NCI-H2081 treated with DMSO at 0.1 percent for 48 hours (cell line): ENCODE results near the gene APBA1.
A peak's percentile ranks its signal among the peaks of the same experiment; 100 is the strongest.
"Not testable (repeated sequence)": the region's sequence is repeated elsewhere in the genome, so short reads cannot be mapped to it uniquely, and the experiment has no call there.

Source experiments
- DNase-seq: peaks from one replicate; lab custom pipeline; 2025; lab: John Stamatoyannopoulos, UW

The APBA1 gene

DNA sequence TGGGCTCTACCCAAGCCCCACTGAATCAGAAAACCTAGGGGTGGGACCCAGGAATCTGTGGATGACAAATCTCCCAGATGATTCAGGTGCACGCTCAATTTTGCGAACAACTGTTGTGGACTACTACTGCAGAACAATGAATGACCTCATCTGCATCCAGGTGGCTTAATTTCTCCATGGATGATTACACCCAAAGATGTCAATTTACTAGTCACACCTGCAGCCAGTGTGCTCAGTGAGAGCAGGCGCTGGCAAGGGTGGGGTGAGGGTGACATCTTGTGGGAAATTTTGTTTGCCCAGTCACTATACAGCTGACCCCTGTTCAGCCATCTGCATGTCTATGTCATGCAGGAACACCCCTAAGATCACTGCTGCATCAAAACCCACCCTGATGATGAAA, 229.0 kb downstream of the APBA1 start:
- peak; percentile 81 for DNase-seq

DNA sequence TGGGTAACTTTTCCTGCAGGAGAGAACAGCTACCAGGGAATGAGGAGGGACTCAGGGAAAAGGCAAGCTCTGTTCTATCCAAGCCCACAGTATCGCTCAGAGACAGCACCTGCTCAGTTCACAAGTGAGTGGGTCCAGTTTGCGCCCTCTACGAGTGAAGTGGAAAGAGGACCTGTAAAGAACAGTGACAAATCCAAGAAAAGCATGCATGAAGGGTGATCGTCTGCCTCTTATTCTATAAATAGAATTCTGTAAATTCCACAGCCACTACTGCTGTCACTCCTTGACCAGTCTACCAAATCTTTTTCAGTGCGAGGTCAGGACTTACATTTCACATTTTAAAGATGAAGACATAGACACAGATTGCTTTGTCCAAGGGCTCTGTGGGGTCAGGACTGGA, 229.7 kb downstream of the APBA1 start:
- no peak for DNase-seq

DNA sequence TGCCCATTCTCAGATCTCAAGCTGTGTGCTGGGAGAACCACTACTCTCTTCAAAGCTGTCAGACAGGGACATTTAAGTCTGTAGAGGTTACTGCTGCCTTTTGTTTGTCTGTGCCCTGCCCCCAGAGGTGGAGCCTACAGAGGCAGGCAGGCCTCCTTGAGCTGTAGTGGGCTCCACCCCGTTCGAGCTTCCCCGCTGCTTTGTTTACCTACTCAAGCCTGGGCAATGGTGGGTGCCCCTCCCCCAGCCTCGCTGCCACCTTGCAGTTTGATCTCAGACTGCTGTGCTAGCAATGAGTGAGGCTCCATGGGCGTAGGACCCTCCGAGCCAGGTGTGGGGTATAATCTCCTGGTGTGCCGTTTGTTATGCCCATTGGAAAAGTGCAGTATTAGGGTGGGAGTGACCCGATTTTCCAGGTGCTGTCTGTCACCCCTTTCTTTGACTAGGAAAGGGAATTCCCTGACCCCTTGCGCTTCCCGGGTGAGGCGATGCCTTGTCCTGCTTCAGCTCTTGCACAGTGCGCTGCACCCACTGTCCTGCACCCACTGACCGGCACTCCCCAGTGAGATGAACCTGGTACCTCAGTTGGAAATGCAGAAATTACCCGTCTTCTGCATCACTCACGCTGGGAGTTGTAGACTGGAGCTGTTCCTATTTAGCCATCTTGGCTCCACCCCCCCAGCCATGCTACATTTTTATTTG, 231.8 kb downstream of the APBA1 start:
- DNase-seq: not testable (repeated sequence)

DNA sequence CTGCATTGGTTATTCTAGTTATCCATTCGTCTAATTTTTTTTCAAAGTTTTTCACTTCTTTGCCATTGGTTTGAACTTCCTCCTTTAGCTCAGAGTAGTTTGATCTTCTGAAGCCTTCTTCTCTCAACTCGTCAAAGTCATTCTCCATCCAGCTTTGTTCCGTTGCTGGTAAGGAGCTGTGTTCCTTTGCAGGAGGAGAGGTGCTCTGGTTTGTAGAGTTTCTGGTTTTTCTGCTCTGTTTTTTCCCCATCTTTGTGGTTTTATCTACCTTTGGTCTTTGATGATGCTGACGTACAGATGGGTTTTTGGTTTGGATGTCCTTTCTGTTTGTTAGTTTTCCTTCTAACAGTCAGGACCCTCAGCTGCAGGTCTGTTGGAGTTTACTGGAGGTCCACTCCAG, 232.5 kb downstream of the APBA1 start:
- DNase-seq: not testable (repeated sequence)

DNA sequence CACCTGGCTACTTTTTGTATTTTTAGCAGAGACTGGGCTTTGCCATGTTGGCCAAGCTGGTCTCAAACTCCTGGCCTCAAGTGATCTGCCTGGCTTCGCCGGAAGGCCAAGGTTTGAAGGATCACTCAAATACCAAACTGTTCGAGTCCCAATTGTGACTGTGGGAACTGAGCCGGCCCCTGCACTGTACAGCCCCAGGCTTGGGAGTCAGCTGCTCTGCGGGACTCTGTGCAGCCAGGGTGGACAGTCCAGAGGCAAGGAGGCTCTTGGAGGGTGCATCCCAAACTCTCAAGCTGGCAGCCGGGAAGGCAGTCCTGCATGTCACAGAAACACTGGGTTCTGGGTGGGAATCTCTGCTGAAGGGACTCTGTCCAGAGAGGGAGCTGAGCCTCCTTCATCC, 238.2 kb downstream of the APBA1 start:
- no peak for DNase-seq

DNA sequence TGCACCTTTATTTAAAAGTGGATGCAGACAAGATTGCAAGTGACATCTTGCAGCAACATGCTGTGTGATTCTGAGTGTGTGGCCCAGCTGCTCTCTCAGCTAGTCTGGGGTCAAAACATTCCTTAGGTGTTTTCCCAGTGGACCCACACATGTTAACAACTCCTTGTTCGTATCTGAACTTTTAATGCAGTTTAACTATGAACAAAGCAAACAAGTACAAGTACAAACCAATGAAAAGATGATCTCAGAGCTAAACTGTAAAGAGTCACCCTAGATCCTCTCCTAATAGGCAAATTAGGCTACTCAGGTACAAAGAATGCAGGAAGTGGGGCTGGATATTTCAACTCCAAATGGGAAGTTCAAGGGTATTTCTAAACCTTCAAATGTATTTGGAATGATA, 238.8 kb downstream of the APBA1 start:
- no peak for DNase-seq

DNA sequence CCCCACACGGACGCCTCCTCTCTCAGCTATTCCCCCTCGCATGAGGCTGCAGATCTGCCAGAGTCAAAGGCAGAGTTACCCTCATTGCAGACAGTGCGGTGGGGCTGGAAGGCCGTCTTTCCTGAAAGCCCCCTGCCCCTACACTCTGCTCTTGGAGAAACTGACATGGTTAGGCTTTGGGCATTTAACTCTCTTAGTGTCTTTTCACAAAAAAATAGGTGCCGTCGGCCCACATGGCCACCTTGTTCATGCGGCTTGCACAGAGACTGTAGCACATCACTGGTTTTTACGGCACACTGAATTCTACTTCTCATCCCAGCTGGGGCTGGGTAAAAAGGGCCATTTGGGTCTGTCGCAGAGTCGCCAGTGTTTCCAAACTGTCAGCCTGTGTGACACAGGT, 239.5 kb downstream of the APBA1 start:
- no peak for DNase-seq

DNA sequence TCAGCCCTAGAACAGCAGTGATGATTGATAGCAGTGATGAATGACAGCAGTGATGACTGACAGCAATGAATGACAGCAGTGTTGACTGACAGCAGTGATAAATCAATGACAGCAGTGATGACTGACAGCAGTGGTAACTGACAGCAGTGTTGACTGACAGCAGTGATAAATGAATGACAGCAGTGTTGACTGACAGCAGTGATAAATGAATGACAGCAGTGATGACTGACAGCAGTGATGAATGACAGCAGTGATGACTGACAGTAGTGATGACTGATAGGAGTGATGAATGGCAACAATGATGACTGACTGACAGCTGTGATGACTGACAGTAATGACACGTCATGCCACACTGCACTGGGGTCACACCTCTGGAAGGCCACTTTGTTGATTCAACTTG, 240.4 kb downstream of the APBA1 start:
- DNase-seq: no peak

DNA sequence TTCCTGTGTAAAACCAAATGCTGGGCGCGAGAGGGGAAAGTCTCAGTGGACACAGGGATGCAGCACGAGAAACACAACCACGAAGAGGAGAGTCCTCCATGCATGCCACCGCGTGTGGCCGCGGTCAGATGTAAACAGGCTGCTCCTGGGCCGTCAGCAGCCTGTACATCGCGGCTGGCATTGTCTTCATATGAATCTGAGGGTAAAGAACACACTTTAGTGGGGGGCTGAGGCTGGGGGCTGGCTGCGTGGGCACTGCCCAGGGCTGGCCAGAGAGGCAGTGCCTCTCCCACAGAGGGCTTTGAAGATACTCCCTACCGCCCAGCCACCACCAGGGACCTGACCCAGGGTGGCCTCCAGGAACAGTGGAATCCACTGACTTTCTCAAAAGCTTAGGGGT, 241.0 kb downstream of the APBA1 start:
- no peak for DNase-seq

DNA sequence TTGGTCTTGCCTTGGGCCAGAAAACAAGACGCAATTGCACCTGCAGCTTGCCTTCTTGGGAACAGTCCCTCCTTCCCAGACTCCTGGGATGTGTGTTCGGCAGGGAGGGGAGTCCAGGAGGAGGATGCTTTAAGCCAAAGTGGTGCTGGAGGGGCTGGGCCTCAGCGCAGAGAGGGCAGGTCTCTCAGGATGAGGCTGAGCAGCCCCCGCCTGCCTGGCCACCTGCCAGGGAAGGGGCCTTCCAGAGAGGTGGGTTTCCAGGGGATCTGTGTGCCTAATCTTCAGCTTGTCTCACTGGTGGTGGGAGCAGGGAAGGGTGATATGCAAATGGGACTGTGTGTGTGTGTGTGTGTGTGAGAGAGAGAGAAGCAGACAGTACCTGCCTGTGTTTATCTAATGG, 242.0 kb downstream of the APBA1 start:
- no peak for DNase-seq

DNA sequence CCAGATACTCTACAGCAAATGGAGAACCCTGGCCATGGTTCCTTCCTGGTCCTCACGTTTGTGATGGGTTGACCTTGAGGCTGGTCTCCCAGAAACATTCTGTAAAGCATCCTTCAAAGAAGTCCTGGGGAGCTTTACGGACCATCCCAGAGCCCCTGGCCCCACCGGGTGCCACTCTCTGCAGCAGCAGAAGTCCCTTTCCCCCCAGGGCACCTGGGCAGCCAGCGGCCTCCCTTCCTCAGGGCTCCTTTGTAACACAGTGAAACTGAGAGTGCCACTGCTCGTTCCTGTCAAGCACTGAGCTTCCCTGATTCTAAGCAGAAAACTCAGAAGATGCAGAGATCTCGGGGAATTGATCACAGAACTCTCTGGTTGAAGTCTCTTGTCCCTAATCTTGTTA, 242.9 kb downstream of the APBA1 start:
- no peak for DNase-seq

DNA sequence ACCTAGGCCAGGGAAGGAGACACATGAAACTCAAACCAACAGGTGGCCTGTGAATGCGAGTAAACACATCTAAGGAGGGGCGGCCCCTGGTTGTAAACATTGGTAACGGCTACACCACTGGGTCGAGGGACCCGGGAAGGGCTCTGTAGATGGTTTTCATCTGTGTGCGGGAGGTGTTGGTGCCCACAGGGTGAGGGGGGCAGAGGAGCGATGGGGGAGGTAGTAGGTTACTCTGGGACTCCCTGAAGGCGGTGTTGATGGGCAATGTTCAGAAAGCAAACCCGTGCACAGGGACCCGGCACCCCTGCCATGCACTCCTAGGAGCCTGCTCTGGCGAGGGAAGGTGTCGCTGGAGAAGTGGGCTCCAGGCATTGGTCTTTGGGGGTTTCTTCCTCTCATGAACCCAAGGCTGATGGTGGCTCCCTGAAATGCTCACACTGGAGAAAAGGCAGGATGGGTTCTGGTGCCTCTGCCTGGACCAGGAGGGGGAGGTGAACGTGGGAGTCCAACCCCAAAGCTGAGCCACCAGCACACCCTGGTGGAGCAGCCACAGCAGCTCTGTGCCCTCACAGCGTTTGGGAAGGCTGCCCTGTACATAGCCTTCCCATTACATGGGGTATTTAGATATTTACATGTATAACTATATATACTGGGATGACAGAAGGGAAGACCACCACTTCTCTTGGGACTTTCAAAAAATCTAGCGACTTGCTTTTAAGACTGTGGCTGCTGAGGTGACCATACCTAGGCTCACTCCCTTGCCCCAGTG, 244.0 kb downstream of the APBA1 start:
- DNase-seq: no peak

DNA sequence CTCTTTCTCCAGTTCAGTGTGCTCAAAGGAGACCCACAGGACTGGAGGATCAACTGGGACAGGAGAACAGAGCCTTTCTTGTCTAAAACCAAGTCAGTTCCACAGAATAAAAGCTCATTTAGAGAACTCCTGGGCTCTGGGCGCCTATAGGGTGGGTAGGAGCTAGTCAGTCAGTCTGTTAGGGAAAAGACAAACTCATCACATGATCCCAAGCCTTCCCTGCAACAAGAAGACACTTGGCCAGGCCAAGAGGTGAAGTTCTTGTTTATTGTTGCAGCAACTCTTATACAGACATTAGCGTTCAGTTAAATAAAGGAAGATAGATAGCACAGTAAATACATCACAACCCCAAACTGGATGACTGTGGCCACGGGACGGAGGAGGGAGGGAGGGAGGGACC, 244.9 kb downstream of the APBA1 start:
- DNase-seq: no peak

DNA sequence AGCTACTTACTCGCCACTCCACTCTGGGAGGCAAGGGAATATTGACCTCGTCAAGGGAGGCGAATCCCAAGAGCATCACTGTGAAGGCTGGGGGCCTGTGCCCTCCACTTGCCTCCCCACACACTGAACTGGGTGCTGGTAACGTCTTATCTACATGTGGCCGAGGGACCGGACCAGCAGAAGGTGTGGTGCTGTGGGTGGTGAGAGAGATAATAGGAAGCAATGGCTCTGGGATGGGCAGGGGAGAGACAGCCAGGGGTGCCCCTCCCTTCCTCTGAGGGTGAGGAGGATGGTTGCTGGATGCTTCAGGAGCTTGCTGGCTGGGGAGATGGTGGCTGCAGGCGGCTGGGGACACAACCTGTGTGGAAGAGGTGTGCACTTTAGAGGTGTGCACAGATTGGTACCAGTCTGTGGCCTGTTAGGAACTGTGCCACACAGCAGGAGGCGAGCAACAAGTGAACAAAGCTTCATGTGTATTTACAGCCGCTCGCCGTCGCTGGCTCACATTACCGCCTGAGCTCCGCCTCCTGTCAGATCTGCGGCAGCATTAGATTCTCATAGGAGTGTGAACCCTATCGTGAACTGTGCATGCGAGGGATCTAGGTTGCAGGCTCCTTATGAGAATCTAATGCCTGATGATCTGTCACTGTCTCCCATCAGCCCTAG, 246.9 kb downstream of the APBA1 start:
- DNase-seq: no peak

DNA sequence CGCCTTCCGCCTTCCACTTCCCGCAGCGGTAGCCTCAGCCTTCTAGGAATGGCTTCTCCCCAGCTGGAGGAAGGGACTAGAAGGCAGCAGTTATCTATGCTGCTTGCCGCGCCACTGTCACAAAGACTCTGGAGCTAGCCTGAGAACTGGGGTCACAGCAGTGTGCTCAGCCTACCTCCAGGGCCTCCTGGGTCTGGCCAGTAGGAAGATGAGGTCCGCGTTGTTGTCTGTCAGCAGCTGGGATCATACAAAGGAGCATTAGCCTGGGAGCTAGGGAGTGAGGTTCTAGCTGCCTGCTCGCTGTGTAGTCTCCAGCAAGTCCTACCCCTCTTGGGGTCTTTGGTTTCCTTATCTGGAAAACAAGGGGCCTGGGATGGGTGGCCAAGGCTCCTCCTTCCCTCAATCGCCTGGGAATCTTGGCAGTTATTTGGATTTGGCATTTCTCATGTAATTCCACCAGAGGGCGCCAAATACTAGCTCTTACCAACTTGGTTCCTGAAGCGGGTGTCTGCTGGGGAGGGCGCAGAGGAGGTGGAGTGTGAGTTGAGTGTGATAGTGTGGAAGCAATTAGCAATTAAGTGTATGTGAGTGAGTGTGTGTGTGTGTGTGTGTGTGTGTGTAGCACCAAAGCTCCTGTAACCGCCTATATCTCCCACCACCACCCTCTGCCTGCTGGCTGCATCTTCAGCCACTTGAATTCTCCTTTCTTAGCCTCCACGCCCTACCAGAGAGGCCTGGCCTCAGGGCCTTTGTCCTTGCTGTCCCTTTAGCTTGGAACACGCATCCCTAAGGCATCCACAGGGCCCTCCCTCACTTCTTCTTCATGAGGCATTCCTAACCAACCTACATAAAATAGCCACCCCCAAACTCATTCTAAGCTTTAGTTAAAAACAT, 250.0 kb downstream of the APBA1 start:
- DNase-seq: peak; percentile 14

DNA sequence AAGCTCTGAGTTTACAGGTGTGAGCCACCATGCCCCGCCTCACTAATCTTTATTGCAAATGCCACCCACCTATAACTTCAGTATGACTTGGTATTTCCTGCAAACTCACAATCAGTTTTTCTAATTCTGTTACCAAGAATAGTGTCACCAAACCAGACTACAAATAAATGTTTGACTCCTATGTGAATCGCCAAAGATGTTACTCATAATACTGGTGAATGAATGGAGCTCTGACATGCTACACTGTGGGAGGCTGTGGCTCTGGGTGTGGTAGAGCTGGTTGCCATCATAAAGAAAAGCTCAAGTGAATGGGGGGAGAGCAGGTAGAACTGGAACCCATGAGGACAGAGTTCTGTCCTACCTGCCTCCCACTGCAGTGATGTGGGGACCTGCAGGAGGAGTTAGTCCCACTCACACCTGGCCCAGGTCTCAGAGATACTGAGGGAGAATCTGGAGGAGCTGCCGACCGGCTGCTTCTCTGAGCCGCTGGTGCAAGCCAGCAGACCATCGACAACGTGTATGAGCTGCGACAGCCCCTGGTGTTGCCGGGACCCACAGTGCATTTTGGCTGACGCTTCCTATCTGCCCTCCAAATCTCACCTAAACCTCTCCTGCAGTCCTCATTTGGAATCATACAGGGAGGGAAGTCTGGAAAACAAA, 251.4 kb downstream of the APBA1 start:
- DNase-seq: no peak

DNA sequence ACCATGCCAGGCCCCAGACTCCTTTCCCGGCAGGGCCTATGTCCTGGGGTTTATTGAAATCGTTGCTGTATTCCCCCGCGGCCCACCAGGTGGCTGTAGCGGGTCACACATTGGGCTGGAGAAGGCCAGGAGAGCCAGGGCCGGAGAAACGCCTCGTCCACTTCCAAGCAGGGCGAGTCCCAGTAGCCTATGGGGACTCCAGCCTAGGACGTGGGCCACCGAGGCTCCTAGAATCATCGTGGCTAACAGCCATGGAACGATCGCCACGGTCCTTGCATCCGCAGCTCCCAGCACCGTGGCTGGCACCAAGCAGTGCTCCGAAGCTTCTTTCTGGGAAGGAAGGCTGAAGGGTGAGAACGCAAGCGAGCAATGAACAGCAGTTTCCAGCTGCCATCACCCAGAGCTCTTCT, 259.4 kb downstream of the APBA1 start:
- DNase-seq: no peak

DNA sequence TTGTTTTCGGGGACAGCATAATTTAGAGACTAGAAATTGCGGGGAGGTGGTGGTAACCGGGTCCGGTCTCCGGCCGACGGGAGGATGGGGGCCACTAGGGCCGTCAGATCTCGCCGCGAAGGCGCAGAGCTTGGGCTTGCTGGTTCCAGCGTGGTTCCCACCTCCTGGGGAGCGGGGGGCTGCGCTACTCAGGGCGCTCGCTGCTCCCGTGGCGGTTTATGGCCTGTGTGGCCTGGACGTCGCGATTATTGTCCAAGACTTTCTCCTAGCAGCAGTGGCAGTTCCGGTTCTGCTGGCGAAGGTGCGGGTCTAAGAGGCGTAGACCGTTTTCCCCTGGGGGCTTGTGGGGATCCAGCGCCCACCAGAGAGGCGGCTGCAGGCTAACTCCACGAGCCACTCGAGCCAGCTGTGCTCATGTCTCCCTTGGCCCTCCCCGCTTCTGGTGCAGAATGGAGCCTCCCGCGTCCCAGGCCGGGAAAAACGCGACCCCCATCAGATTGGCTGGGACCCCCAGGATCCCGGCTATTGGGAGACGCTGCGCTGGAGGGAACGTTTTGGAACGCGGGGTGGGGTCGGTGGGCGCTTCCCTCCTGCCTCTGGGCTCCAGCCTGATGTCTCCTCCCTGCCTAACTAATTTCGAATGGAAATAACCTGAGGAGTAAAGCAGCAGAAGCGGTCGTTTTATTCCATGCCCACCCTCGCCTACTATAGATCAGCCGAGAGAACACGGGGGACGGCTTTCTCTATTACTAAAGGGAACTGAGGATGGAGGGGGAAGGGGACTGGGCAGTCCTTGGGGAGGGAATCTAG, 260.0 kb downstream of the APBA1 start:
- DNase-seq: no peak

DNA sequence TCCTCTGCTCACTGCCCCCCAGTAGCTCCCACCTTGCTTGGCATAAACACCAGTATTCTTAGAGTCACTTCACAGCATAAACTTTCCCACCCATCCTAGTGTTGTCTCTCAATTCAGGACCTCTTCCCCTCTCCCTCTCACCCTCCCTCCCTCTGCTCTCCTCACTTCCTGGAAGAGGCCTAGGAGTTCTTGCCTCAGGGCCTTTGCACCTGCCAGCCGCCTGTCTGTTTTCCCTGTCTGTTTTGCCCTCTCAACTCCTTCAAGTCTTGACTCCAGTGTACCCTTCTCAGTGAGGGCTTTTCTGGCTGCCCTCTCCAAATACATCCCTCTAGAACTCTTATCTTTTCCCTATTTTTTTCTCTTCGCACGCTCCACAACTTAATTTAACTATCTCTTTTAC, 260.9 kb downstream of the APBA1 start:
- no peak for DNase-seq

DNA sequence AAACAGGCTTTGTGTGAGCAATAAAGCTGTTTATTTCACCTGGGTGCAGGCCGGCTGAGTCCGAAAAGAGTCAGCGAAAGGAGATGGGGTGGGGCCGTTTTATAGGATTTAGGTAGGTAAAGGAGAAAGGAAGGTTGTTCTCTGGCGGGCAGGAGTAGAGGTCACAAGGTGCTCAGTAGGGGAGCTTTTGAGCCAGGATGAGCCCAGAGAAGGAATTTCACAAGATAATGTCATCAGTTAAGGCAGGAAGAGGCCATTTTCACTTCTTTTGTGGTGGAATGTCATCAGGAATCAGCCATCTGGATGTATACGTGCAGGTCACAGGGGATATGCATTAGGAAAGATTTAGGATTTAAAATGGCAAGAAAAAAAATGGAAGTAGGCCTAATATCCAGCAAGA, 262.2 kb downstream of the APBA1 start:
- DNase-seq: not testable (repeated sequence)

DNA sequence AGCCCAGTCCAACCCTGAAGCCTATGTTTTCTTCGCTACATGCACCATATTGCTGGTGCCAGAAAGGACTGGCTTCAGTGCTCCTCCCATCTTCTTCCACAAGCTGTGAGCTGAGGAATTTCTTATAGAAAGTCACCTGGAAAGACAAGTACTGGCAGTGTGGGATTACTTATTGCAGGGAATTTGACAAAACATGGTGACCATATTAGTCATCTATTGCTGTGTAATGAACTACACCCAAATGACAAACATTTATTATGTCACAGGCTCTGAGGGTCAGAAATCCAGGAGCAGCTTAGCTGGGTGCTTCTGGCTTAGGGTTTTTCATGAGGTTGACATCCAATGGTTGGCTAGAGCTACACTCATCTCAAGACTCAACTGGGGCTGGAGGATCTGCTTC, 271.7 kb downstream of the APBA1 start:
- DNase-seq: no peak
